ENCODE data around the gene MKNK1.

Gene MKNK1

DNA sequence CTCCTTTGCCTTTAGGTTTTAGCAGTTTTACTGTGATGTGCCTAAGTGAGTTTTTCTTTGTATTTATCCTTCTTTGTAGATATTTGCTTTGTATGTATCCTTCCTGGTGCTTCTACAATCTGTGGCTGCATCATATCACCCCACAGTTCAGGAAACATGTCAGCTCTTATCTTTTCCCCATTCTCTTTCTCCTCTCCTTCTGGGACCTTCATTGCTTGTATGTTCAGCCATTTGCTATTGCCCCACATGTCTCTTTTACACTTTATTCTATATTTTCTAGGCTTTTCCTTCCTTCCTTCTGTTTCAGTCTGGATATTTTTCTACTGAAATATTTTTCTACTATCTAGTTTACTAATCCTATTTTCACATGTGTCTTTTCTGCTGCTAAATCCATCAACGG is 67.5 kb downstream of the MKNK1 start:
- DNase-seq, result no peak

- DNase-seq, result no peak
Measured at GRCh38 chr1:46535063-46535462, 69.0 kb downstream of the MKNK1 start.

GRCh38 chr1:46533179-46533864 is 70.7 kb downstream of the MKNK1 start:
- DNase-seq, result peak; percentile 18

- DNase-seq, result peak; percentile 10
Measured at GRCh38 chr1:46532498-46533178, 71.4 kb downstream of the MKNK1 start.

DNA sequence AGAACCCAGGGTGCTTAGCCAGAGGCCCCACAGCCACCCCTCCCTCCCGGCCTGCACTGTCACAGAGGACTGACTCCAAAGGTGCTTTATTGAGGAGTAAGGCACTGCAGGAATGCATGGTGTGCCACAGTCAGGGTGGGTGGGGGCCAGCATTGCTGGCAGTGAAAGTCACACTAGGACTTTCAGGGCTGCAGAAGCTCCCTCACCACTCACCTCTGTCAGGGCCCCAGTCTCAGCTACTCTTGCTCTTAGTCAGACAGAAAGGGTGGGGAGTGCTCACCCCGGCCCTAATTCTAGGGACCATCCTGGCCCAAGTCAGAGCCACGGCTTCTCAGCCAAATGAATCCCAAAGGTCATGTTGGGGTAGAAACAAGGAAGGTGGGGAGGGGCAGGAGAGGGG is 72.0 kb downstream of the MKNK1 start:
- DNase-seq, result no peak

DNA sequence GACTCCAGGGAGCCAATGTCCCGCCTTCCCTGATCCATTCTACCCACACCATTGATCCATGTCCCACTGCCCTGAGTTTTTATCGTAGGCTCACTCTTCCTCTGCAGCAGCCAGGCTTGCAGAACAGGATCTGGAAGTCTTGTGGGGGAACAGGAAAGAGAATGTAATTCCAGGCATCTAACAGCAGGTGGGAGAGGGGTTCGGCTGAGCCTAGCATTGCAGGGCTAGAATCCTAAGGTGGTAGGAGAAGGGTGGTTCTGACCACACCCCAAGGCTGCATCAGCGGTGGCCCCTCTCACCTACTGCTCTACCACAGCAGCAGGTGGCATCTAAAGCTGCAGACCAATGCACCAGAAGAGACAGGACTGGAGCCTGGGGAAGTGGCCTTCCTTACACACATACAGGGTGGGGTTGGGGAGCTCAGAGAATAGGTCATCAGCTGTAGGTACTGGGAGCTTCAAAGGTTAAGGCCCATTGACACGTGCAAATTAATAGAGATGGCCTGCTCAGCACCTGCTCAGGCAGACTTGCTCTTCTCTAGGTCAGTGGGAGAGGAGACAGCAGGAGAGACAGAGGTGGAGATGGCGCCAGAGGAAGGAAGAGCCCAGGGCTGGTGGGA is 73.2 kb downstream of the MKNK1 start:
- no peak for DNase-seq

DNA sequence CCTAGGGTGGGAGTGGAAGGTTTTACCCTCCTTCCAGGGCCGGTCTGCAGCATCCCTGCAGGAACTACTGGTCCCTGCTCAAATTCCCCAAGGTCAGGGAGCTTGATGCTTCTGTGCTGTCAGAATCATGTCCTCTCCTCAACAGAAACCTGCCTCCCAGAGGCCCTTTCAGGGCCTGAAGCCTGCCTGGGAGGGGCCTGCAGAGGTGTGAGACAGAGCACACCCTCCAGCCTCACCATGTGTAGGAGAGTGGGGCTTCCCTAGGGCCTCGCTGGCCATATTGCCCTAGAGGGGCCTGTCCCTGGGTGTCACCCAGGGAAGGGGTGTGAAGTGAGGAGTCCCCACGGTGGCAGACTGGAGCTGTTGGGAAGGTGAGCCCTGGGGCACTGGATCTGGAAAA is 73.8 kb downstream of the MKNK1 start:
- no peak for DNase-seq

GRCh38 chr1:46529031-46529630 is 74.9 kb downstream of the MKNK1 start:
- no peak for DNase-seq

GRCh38 chr1:46528297-46528955 is 75.6 kb downstream of the MKNK1 start:
- no peak for DNase-seq

DNA sequence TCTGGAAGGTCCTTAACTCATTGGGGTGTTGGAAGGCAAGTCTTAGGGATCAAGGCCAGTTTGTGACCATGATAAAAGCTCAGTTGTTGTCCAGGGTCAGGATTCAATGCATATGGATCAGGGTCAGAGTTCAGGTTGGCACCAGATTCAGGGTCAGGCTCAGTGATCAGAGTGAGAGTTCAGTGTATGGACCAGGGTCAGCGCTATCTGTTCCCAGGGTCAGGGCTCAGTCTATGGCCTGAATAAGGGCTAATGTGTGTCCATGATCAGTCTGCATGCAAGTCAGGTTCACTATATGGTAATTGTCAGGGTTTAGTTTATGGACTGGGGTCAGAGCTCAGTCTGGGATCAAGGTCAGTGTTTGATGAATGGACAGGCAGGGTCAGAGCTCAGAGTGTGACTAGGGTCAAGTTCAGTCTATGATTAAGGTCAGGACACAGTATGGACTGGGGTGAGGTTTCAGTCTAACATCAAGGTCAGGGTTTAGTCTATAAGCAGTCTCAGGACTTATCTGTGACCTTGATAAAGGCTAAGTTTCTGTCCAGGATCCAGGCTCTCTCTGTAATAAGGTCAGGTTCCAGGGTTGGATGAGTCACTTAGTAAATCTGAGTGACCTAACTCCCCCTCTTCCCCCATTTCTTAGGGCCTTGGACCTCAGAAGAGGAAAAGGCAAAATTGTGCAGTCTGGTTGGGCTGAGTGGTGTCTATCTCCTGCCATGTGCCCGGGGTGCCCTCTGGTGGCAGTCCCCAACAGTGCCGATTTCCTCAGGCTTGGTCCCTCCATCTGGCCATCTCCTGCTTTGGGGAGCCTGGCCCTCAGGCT is 76.4 kb downstream of the MKNK1 start:
- DNase-seq, result peak; percentile 61

DNA sequence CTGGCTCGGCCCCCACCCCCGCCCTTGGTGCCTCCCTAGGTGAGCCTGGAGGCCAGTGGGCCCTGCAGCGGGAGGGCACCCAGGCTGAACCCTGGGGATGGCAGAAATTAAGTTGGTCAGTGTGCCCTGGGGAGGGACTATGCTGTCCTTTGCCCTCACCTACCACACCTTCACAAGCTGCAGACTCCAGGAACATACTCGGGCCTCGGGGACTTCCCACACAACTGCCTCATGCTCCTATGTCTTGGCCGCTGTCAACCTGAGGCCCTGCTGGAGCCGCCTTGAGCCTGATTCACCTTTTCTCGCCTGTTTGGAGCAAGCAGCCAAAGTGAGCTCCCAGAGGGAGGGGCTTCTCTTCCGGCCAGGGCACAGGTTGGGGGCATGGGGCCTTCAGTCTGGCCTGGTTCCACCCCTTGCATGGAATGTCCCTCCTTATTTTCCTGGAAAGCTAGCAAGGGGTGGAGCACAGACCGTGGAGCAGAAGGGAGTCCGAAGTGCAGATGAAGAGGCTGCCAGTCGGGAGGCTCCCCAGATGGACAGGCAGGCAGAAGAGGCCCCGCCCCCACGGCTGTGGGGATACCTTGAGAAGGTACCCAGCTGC is 77.3 kb downstream of the MKNK1 start:
- DNase-seq, result no peak

GRCh38 chr1:46526013-46526690 is 77.9 kb downstream of the MKNK1 start:
- peak; percentile 50 for DNase-seq

DNA sequence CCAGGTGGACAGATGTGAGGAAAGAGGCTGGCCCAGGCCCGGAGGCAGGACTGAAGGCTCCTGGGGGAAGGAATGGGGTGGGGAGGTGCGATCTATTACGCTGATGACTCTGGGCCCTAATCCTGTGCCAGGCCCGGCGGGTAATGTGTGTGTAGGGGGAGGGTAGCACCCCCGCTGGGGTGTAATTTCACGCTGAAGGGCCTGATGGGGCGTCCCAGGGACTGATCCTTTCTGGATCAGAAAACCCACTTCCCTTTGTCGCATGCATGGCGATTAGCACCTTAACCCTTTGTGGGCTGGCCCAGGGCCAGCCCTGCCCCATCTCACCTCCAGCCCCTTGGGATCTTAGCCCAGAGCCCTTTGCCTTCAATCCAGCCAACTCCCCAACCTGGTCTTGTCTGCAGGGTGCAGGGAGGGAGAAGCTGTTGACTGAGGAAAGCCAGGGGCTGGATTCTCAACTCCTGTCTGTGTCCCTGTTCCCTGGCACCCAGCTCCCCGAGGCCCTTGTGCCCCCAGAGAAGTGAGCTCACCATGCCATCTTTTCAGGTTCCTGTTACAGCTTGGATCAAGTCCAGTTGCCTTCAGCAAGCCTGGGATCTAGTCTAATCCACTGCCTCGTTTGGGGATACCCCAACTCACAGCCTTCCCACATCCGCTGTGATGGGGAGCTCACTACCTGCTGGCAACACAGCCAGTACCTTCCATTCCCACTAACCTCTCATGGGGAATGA is 78.7 kb downstream of the MKNK1 start:
- DNase-seq, result no peak

- DNase-seq, result no peak
Measured at GRCh38 chr1:46524843-46525242, 79.2 kb downstream of the MKNK1 start.

GRCh38 chr1:46523496-46524353 is 80.3 kb downstream of the MKNK1 start:
- DNase-seq, result no peak

DNA sequence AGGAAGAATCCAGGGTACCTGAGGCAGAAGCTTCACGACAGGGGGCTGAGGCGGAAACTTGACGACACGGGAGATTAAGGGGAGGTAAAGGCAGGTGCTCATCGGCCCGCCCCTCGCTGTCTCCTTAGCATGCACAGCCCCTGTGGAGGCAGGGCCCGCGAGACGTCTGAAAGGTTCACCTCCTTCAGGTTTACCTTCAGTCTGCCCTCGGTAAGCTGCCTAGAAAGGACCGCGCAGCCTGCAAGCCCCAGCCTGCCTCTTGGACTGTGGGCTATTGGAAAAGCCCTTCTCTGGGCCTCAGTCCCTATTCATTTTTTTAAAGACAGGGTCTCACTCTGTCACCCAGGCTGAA is 81.1 kb downstream of the MKNK1 start:
- DNase-seq, result no peak

DNA sequence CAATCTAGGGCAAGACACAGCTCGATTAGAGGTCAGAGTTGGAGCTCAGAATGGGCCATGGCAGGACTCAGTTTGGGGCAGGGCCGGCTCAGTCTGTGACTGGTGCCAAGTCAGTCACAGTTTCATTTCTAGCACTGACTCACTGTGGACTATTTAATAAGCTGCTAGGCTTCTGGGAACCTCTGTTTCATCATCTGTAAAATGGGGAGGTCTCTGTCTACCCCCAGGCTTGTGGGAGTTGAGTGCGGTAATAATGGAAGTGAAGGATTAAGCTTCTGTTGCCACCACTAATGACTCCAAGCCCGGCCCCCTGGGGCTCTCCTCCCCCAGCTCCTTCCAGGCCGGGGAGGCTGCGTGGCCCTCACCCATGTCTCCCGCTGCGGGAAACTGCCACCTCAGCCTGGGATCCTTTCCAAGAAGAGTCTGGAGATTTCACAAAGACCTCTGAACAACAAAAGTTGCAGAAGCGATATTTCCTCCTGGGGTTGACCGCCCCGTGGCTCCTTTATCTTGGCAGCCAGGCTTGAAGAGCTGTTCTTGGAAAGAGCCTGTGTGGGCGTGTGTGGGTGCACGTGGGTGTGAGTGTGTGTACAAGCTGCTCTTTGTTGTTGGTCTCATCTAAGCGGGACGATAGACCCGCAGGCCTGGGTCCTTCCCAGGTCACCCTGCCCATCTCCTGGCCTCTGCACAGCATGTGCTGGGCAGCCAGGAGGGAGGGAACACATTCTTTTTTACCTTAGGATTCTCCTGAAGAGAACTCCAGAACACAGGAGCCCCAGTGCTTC is 81.7 kb downstream of the MKNK1 start:
- peak; percentile 66 for DNase-seq

DNA sequence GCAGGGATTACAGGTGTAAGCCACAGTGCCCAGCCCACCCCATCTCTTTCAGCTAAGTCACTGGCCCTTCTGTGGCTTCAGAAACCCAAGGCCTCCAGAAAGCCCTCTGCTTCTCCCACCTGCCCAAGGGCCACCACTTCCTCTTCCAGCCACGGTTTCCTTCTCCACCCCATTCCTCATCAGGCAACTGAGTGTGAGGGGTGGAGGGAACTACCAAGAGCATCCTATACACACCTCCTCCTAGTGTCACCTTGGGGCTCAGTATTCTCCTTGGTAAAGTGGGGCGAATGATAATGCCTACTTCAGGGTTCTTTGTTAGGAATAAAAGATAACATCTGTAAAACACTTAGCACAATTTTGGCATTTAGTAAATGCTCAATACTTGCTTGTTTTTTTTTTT is 82.7 kb downstream of the MKNK1 start:
- no peak for DNase-seq
